Stimulated activated naive CD8-positive, alpha-beta T cell treated with anti-CD3 and anti-CD28 coated beads, Interleukin-15, amount 100 ng/mL, for 72 hours (primary cell): ENCODE data around the gene BAK1.
A peak's percentile ranks its signal among the peaks of the same experiment; 100 is the strongest.

Source experiments
- ATAC-seq: fragments of 150-1000 bp; cut with Tn5 transposase; 2 replicates; pipeline ENCODE4 v1.10.0; 2021; ENCODE audit warnings: mild to moderate bottlenecking, moderate library complexity
- DNase-seq, 2 donors: peaks; one replicate each; pipeline ENCODE4 v3.0.0; 2021 to 2022
- H3K27ac Mint-ChIP-seq, 2 donors: one replicate each; pipeline ENCODE4 v1.8.0; 2022; ENCODE audit warnings: mild to moderate bottlenecking in 2 of 2, mixed read lengths in 2 of 2, moderate library complexity in 2 of 2
- H3K27me3 Mint-ChIP-seq: one replicate; pipeline ENCODE4 v1.8.0; 2022; ENCODE audit warnings: mixed read lengths
- H3K4me1 Mint-ChIP-seq: one replicate; pipeline ENCODE4 v1.8.0; 2022; ENCODE audit warnings: mild to moderate bottlenecking, mixed read lengths
- H3K4me3 Mint-ChIP-seq, 2 donors: one replicate each; pipeline ENCODE4 v1.8.0; 2022; ENCODE audit warnings: mild to moderate bottlenecking in 2 of 2, mixed read lengths in 2 of 2, moderate library complexity in 1 of 2
- H3K9me3 Mint-ChIP-seq, 2 donors: one replicate each; pipeline ENCODE4 v1.8.0; 2022; ENCODE audit warnings: mixed read lengths in 2 of 2

The BAK1 gene

DNA sequence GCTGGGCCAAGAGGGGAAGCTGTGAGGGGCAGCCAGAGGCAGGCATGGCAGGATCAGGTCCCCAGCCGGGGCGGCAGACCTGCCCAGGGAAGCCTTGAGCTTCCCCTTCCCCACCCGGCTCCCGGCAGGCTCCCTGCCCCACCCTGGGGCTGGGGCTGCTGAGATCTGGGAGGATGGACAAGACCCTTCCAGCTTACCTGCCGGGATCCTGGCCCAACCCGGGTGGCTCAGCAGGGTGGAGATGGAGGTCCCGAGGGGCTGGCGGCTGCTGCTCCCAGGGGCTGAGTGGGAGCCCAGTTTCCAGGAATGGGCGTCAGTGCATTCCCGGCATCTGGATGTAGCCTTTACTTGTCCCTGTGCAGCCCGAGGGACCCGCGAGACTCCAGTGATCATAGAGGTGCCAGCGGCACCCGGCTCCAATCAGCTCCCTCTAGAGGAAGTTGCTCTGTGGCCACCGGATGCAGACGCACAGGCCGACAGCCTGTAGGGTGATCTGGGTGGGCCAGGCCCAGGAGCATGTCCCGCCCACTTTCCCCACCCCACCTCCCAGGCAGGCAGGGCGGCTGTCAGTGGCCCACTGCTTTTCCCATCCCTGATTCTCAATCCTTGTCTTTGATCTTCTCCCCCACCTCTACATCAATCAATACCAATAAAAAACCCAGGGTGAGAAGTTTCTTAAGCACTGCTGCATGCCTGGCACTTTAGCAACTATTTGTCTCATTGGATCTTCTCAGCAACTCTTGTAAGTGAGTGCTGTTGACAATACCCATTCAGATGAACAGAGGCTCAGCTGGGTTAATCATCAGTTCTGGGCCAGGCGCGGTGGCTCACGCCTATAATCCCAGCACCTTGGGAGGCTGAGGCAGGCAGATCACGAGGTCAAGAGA, at the start of gene BAK1:
BAK1 (minus strand) TSS at position 449 of the 887 bp plus-strand sequence. CDS start 2,672 bp downstream, outside the sequence.
- Mint-ChIP-seq H3K27ac (peak within 1 kb of the TSS; percentile 91), H3K4me3 (peak within 1 kb of the TSS; percentile 91), H3K4me1 (peaks cover 59% of the 10 kb centered on the region), H3K27me3 (no peaks in the 10 kb centered on the region), H3K9me3 (no peaks in the 10 kb centered on the region)
- peak; percentile 73 to 82 for DNase-seq
- peak; percentile 95 for ATAC-seq

DNA sequence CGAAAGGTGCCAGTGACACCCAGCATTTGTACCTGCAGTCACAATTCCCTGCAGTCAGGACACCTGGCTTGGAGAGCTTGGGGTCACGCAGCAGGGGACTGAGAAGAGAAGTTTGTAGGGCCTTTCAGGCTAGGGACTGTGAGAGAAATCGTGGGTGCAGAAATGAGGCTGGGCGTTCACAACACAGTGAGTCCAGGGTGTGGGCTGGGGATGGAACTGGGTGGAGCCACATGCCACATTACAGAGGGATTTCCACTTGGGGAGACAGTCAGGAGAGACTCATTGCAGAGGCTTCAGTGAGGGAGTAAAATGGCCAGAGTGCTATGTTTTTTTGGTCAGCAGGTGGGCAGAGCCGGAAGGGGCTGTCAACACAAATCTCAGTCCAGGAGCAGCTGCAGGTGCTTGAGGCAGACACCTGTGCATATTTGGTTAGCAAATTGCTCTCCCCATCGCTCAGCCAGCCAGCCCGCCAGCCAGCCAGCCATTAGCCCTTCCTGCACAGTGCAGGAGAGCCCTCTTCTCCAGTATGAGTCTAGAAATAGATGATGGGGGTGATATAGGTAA, 48.4 kb upstream of the BAK1 start:
- Mint-ChIP-seq H3K27me3 (no peaks in the 10 kb centered on the region), H3K9me3 (no peaks in the 10 kb centered on the region), H3K4me1 (peaks cover 69% of the 10 kb centered on the region), H3K27ac (no peak overlapping the region), H3K4me3 (no peak overlapping the region)
- no peak for ATAC-seq
- no peak for DNase-seq

GRCh38 chr6:33627876-33628275, 47.8 kb upstream of the BAK1 start:
- Mint-ChIP-seq H3K9me3 (no peaks in the 10 kb centered on the region), H3K27me3 (no peaks in the 10 kb centered on the region), H3K4me1 (peaks cover 70% of the 10 kb centered on the region), H3K4me3 (no peak overlapping the region), H3K27ac (no peak overlapping the region)
- ATAC-seq, result no peak
- no peak for DNase-seq

GRCh38 chr6:33624856-33625255, 44.8 kb upstream of the BAK1 start:
- Mint-ChIP-seq H3K27me3 (no peaks in the 10 kb centered on the region), H3K4me3 (no peak overlapping the region), H3K27ac (peak overlapping the region; percentile 14 to 36), H3K4me1 (peaks cover 62% of the 10 kb centered on the region), H3K9me3 (no peaks in the 10 kb centered on the region)
- no peak for ATAC-seq
- DNase-seq, result no peak

DNA sequence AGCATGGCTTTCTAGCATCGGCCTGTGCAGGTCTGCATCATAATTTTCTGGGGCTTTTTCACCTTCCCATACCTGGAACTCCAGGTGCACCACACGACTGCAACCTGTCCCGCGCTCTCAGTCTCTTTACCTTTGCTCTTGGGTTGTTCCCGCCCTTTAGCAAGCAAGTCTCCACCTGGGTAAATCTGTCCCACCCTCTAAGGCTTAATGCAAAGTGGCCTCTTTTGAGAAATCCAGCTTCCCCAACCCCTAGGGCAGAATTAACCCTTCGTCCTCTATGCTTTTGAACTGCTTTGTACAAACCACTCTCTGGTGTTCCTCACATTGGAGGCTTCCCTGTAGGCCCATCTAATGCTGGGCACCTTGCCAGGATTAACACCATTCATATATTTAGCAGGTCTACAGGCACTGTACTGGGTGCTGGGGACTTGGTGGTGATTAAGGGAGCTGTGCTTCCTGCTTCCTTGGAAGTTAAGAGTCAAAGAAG, 43.9 kb upstream of the BAK1 start:
- ATAC-seq, result no peak
- DNase-seq, result no peak
- Mint-ChIP-seq H3K4me1 (peaks cover 70% of the 10 kb centered on the region), H3K27me3 (no peaks in the 10 kb centered on the region), H3K4me3 (peak overlapping the region; percentile 53 to 97), H3K27ac (peak overlapping the region; percentile 13 to 53), H3K9me3 (no peaks in the 10 kb centered on the region)

- peak overlapping the region; percentile 94 to 96 for H3K27ac Mint-ChIP-seq
- H3K27me3 Mint-ChIP-seq, result no peaks in the 10 kb centered on the region
- ATAC-seq, result no peak
- peaks cover 62% of the 10 kb centered on the region for H3K4me1 Mint-ChIP-seq
- peak overlapping the region; percentile 92 to 97 for H3K4me3 Mint-ChIP-seq
- peak in 1 of 2 donors; percentile 16 for DNase-seq
- H3K9me3 Mint-ChIP-seq, result no peaks in the 10 kb centered on the region
Observed at GRCh38 chr6:33622456-33623431, 42.7 kb upstream of the BAK1 start.

- DNase-seq, result peak; percentile 43
- Mint-ChIP-seq H3K9me3 (no peaks in the 10 kb centered on the region), H3K27ac (peak overlapping the region; percentile 94 to 96), H3K27me3 (no peaks in the 10 kb centered on the region), H3K4me3 (peak overlapping the region; percentile 92 to 97), H3K4me1 (peaks cover 62% of the 10 kb centered on the region)
- ATAC-seq, result peak; percentile 51
Observed at GRCh38 chr6:33621711-33622388, 41.8 kb upstream of the BAK1 start.

DNA sequence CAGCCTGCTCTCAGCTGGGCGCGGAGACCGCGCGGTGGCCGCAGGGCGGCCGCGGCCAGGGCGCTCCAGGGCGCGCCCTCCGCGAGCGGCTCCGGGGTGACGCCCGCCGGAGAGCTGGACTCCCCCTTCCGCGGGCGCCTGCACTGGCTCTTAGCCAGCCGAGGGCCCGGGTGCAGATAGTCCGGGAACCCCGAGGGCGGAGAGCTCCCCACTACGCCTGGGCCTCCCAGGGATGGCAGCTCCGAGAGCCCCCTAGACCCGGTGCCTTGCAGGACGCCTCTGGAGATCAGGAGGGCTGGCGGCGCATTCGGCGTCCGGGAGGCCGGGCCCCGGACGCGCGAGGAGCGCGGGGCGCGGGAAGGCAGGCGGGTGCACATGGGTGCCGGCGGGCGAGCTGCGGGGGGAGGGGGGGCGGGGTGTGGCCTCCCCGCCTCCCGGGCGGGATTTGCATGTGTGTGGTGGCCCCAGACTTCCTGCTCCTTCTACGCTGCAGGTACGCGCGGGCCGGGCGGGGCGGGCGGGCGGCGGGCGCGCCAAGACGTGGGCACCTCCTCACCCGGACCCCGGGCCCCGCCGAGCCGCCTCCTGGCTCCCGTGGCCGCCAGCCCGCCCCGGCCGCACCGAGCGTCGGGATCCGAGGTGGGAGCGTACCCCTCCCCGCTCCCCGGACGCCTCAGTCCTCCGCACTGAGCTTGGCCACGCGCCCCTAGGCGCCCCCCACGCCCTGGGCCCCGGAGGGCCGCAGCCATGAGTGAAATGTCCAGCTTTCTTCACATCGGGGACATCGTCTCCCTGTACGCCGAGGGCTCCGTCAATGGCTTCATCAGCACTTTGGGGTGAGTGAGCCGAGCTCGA, 41.0 kb upstream of the BAK1 start, which contains the start of gene ITPR3:
ITPR3 (plus strand) TSS at position 467 of the 855 bp plus-strand sequence; CDS start at position 748, 281 bp downstream.
- H3K9me3 Mint-ChIP-seq, result no peaks in the 10 kb centered on the region
- H3K4me1 Mint-ChIP-seq, result peaks cover 57% of the 10 kb centered on the region
- peak; percentile 91 for ATAC-seq
- DNase-seq, result peak; percentile 77 to 80
- H3K27me3 Mint-ChIP-seq, result no peaks in the 10 kb centered on the region
- H3K27ac Mint-ChIP-seq, result peak within 1 kb of the TSS; percentile 94 to 96
- H3K4me3 Mint-ChIP-seq, result peak within 1 kb of the TSS; percentile 94 to 97

DNA sequence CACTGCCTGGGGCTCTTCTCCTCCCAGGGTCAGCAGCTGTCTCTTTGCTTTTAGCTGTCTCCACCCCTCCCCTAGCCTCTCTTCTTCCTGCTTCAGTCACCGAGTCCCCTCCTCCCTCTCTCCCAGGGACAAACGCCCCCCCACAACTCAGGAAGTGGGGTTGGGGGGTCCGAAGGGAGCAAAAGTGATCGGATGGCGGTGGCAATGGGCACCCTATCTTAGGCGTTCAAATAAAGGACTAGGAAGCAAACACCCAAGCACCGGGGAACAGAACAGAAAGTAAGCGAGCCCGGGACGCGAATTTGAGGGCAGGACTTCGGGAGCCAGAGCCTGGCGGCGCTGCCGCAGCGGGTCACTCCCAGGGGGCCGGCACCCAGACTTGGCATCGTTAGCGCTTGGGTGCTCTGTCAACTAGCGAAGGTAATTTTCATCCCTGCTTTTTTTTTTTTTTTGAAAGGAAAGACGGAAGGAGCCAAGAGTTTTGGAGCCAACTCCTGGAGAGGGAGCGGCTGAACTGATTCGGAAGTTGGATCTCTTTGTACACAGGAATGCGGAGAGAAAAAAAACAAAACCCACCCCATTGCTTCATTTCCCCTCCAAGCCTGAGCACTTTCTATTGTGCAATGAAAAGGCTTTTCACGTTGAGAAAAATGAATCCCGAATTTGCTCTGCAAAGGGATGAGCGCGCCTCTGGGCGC, 40.2 kb upstream of the BAK1 start:
- DNase-seq (peak; percentile 26 to 31), ATAC-seq (no peak)
- peak overlapping the region; percentile 86 to 94 for H3K4me3 Mint-ChIP-seq
- peak overlapping the region; percentile 77 to 83 for H3K27ac Mint-ChIP-seq
- peaks cover 49% of the 10 kb centered on the region for H3K4me1 Mint-ChIP-seq
- H3K9me3 Mint-ChIP-seq, result no peaks in the 10 kb centered on the region
- no peaks in the 10 kb centered on the region for H3K27me3 Mint-ChIP-seq

DNA sequence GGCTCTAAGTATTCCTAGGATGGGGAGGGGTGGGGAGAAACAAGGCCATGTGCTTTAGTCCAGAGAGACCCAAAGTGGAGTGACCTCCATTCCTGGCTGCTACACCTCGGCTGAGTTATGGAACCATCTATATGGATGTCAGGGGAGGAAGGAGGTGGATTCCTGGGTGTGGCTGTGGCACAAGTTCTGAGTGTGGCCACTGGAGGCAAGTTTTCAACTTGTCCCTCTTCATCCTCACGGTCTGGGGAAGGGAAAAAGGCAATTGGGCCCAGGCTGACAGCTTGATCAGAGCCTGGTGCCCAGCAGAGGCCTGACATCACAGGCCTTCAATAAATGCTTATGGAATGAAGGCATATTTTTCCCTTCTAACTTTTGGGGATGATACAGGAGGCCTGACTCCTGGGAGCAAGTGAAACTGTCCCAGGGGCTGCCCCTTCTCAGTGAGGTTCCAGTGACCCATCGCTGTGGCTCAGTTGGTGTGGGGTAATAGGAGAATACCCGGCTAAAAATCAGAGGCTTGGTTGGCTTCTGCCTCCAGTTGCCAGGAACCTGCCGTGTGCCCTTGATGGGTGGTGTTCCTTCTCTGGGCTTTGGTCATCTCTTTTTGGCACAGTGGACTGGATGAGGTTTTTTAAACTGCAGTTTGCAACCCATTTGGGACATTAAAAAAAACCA, 39.2 kb upstream of the BAK1 start:
- Mint-ChIP-seq H3K27me3 (no peaks in the 10 kb centered on the region), H3K9me3 (no peaks in the 10 kb centered on the region), H3K27ac (peak overlapping the region in 1 of 2 donors; percentile 27), H3K4me1 (peaks cover 39% of the 10 kb centered on the region), H3K4me3 (peak overlapping the region; percentile 86 to 94)
- ATAC-seq (no peak), DNase-seq (no peak)

GRCh38 chr6:33616913-33617312, 36.8 kb upstream of the BAK1 start:
- ATAC-seq (no peak), DNase-seq (no peak)
- Mint-ChIP-seq H3K27me3 (no peaks in the 10 kb centered on the region), H3K9me3 (no peaks in the 10 kb centered on the region), H3K27ac (no peak overlapping the region), H3K4me3 (no peak overlapping the region), H3K4me1 (peaks cover 15% of the 10 kb centered on the region)

DNA sequence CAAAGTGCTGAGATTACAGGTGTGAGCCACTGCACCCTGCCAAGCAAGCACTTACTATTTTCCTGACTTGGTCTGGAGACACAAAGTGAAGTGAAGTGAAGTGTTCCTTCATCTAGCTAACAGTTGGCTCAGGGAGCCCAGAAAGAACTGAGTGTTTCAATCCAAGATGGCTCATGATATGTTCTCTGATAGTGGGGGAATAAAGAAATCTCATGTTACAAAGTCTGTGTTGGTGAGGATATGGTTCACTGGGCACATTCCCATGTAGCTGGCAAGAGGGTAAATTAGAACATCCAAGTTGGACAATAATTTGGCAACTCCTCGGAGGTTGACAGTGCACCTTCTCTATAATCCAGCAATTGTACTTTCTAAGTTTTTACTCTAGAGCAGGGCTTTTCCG, 36.0 kb upstream of the BAK1 start:
- peaks cover 14% of the 10 kb centered on the region for H3K4me1 Mint-ChIP-seq
- ATAC-seq, result no peak
- DNase-seq, result no peak
- no peaks in the 10 kb centered on the region for H3K27me3 Mint-ChIP-seq
- H3K9me3 Mint-ChIP-seq, result no peaks in the 10 kb centered on the region
- H3K4me3 Mint-ChIP-seq, result no peak overlapping the region
- H3K27ac Mint-ChIP-seq, result no peak overlapping the region

GRCh38 chr6:33613795-33614168, 33.7 kb upstream of the BAK1 start:
- H3K9me3 Mint-ChIP-seq, result no peaks in the 10 kb centered on the region
- no peaks in the 10 kb centered on the region for H3K4me1 Mint-ChIP-seq
- H3K4me3 Mint-ChIP-seq, result no peak overlapping the region
- H3K27ac Mint-ChIP-seq, result no peak overlapping the region
- ATAC-seq (no peak), DNase-seq (no peak)
- H3K27me3 Mint-ChIP-seq, result no peaks in the 10 kb centered on the region
